HFF-Myc (cell line): ENCODE results near the gene UBB.

Experiments used
- DNase-seq: peaks from one replicate; pipeline ENCODE4 v3.0.0-alpha.2; 2011; ENCODE audit warnings: low read depth; ENCODE audit errors: extremely low read depth
- H3K4me3 ChIP-seq: replicated peaks from 2 replicates; pipeline ENCODE4 v1.5.1; 2011; ENCODE audit warnings: low read depth, mild to moderate bottlenecking, control low read depth, low read length
- CTCF ChIP-seq: IDR thresholded peaks from 2 replicates; pipeline ENCODE4 v1.5.1; 2012; ENCODE audit warnings: mild to moderate bottlenecking, low read depth, low read length, control low read depth; ENCODE audit errors: missing control alignments

UBB gene

DNA sequence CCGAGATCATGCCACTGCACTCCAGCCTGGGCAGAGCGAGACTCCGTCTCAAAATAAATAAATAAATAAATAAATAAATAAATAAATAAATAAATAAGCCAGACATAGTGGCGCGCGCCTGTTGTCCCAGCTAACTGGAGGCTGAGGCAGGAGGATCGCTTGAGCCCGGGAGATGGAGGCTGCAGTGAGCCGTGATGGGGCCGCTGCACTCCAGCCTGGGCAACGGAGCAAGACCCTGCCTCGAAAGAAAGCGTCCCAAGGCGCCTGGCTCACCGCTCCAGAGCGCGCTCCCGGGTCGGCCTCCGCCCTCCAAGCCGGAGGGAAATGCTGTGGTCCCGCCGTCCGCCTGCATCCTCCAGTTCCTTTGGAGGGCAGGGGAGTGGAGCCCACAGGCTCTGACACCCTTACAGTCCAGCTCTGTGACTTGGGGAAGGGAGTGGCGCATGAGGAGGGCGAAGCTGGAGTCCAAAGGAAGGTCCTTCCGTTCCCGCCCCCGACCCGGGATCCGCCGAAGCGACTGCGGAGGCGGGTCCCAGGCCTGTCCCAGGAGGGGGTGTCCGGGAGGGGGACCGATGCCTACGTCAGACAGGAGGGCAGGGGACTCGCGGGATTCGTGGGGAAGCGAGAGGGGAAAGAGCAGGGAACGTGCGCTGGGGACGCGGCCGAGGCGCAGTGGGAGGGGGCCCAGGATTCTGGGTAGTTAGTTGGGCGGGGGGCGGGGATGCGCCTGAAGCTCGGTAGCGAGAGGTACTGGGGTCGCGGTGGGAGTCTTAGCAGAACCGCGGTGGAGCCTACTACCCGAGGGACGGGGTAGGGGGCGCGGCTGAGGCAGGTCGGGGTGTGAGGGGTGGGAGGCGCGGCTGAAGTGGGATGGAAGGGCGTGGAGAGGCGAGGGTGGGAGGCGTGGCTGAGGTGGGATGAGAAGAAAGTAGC is 26.1 kb downstream of the UBB start:
- no peak for DNase-seq
- H3K4me3 ChIP-seq, result peak overlapping the region; percentile 48
- no peak for TF ChIP-seq CTCF

DNA sequence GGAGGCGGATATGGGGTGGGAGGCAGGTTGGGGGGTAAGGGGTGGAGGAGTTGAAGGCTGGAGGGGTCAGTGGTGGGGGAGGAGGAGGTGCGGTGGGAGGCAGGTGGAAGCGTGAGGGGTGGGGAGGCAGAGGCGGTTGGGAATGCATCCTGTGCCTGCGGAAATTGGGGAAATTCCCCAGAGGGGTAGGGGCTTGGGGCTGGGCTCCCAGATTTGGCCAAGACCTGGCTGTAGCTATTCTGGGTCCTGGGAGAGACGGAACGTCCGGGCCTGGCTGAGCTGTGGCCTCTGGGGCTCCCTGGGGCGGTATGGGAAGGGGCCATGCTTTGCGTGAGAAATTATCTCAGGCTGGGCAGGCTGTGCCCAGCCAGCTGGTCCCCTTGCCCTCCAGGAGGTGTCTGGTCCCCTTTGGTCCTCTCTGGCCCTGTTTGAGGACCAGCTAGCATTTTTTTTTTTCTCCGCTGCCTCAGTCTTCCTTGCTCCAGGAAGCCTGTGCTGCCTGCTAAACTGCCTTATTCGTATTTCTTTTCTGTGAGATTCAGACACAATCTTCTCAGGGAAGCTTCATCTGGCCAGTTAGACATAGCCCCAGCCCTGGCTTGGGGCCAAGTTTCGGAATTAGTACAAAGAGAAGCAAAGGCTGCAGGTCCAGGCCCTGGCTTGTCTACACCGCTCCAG is 27.2 kb downstream of the UBB start:
- DNase-seq, result no peak
- H3K4me3 ChIP-seq, result no peak overlapping the region
- no peak for TF ChIP-seq CTCF

DNA sequence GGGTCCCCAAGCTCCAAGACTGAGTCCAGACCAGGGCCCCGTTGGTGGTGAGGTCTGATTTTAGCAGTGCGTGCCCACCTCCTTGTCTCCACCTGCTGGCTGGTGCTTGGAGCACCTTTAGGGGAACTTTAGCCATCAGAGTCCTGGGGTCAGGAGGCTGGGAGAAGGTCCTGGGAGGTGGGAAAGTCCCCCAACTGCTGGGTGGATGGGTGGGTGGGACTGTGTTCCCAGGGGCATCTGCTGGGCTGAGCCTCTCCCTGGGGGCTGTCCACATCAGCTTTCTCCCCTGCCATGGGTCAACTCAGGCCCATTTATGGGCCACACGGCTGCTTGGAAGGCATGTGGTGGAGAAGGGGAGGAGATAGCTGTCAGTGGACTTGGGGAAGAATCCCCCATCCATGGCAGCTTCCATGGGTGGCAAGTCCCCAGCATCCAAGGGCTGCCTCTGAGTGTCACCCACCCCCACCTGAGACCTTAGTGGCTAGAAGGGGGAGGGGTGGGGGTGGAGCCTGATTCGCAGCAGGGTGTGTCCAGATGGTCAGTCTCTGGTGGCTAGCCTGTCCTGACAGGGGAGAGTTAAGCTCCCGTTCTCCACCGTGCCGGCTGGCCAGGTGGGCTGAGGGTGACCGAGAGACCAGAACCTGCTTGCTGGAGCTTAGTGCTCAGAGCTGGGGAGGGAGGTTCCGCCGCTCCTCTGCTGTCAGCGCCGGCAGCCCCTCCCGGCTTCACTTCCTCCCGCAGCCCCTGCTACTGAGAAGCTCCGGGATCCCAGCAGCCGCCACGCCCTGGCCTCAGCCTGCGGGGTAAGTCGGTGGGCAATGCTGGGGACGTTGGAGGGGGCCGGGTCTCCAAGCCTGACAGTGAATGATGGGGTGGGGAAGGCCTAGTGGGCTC is 34.4 kb downstream of the UBB start, which contains the start of gene TRPV2:
Gene TRPV2, plus strand, starts transcription at position 541 of the 894 bp plus-strand sequence. CDS start 2,098 bp downstream, outside the sequence.
- TF ChIP-seq CTCF, result peak; percentile 29
- no peak for DNase-seq
- H3K4me3 ChIP-seq, result peak within 1 kb of the TSS; percentile 44

- no peak overlapping the region for H3K4me3 ChIP-seq
- no peak for DNase-seq
- no peak for TF ChIP-seq CTCF
These were observed 36.5 kb downstream of the UBB start for GRCh38 chr17:16417399-16417798.

- TF ChIP-seq CTCF, result no peak
- no peak for DNase-seq
- H3K4me3 ChIP-seq, result no peak overlapping the region
These were observed 37.2 kb downstream of the UBB start for GRCh38 chr17:16417896-16418684.

DNA sequence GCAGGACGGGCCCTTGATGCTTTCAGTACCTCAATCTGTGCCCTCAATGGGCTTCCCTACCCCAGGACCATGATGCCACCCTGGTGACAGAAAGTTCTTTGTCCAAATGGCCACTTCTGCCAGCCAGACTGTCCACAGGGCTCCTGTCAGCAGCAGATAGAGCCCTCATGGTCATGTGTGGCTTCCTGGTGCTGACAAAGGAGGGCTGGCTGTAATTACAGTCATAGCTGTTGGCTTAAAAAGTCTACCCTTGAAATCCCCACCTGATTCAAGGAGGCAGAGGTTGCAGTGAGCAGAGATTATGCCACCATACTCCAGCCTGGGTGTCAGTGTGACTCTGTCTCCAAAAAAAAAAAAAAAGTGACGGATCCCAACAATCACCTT is 37.8 kb downstream of the UBB start:
- H3K4me3 ChIP-seq, result no peak overlapping the region
- DNase-seq, result no peak
- no peak for TF ChIP-seq CTCF
